Prostate gland (tissue), 2 donors: Measurements from ENCODE around the gene GAPT.

Source experiments
- POLR2A ChIP-seq: fragments of 450-650 bp; IDR thresholded peaks from one replicate; pipeline ENCODE4 v1.6.1; 2016; ENCODE audit warnings: antibody characterized with exemption, mild to moderate bottlenecking
- POLR2AphosphoS5 ChIP-seq: sonication (generic); formaldehyde crosslinking; IDR thresholded peaks from one replicate; pipeline ENCODE4 v1.6.1; 2017; ENCODE audit warnings: antibody characterized with exemption
- TF ChIP-seq, protein P1 (sequence below), 4 experiments: fragments of 200-600 bp in 2 of 4; fragments of 450-650 bp in 2 of 4; sonication (generic) in 2 of 4; IDR thresholded peaks; 1 replicate in 3 of 4; 2 replicates in 1 of 4; pipeline ENCODE4 v1.5.1; 2016 to 2019; ENCODE audit warnings: antibody characterized with exemption in 4 of 4, mild to moderate bottlenecking in 2 of 4, moderate library complexity in 2 of 4

DNA sequence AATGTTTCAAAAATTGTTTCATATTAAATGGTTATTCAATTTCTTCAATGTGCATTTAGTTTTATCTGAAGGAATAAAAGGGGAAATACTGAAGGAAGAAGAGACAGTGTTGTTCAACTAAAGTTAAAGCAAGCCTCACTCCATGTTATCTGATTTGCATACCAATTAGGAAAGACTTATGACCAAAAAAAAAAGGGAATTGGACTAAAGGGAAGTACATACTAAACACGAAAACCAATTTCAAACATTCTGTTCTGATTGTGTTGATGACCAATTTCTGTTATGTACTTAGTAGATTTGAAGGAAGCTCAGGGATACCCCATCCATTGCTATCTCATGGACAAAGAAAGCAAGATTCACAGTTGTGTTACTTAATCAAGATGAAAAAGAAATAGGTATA is 4.9 kb upstream of the GAPT start:
- no peak for TF ChIP-seq POLR2AphosphoS5
- TF ChIP-seq, protein P1, sequence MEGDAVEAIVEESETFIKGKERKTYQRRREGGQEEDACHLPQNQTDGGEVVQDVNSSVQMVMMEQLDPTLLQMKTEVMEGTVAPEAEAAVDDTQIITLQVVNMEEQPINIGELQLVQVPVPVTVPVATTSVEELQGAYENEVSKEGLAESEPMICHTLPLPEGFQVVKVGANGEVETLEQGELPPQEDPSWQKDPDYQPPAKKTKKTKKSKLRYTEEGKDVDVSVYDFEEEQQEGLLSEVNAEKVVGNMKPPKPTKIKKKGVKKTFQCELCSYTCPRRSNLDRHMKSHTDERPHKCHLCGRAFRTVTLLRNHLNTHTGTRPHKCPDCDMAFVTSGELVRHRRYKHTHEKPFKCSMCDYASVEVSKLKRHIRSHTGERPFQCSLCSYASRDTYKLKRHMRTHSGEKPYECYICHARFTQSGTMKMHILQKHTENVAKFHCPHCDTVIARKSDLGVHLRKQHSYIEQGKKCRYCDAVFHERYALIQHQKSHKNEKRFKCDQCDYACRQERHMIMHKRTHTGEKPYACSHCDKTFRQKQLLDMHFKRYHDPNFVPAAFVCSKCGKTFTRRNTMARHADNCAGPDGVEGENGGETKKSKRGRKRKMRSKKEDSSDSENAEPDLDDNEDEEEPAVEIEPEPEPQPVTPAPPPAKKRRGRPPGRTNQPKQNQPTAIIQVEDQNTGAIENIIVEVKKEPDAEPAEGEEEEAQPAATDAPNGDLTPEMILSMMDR (IDR thresholded peaks at IDR 0.05): no peak
- no peak for TF ChIP-seq POLR2A
